MM.1S (cell line): Measurements from ENCODE around the gene ZNF410.
A peak's percentile ranks its signal among the peaks of the same experiment; 100 is the strongest.

ENCODE experiments used
- DNase-seq: peaks from one replicate; pipeline ENCODE4 v3.0.0-alpha.2; 2015
- H2AFZ ChIP-seq: fragments of 300-600 bp; sonication (generic); 2 replicates; pipeline ENCODE4 v1.6.0; 2016; ENCODE audit warnings: antibody characterized with exemption, low read length
- H3F3A ChIP-seq: fragments of 300-600 bp; sonication (generic); 2 replicates; pipeline ENCODE4 v1.6.1; 2016; ENCODE audit warnings: mild to moderate bottlenecking, antibody characterized with exemption, low read length, moderate library complexity, mixed read lengths; ENCODE audit not compliant: insufficient read depth
- H3K27ac ChIP-seq: fragments of 300-600 bp; sonication (generic); 2 replicates; pipeline ENCODE4 v1.5.1; 2016; ENCODE audit warnings: mild to moderate bottlenecking, low read length
- H3K27me3 ChIP-seq: fragments of 300-600 bp; sonication (generic); replicated peaks from 2 replicates; pipeline ENCODE4 v1.6.0; 2016; ENCODE audit warnings: low read length; ENCODE audit not compliant: insufficient read depth
- H3K36me3 ChIP-seq: fragments of 300-600 bp; sonication (generic); replicated peaks from 2 replicates; pipeline ENCODE4 v1.6.1; 2016; ENCODE audit warnings: mild to moderate bottlenecking, low read length, mixed read lengths; ENCODE audit not compliant: insufficient read depth
- H3K4me1 ChIP-seq: fragments of 300-600 bp; sonication (generic); 2 replicates; pipeline ENCODE4 v1.6.1; 2016; ENCODE audit warnings: low read length, mixed read lengths
- H3K4me2 ChIP-seq: fragments of 300-600 bp; sonication (generic); 2 replicates; pipeline ENCODE4 v1.6.0; 2016; ENCODE audit warnings: low read depth, low read length
- H3K4me3 ChIP-seq: fragments of 300-600 bp; sonication (generic); 2 replicates; pipeline ENCODE4 v1.5.1; 2016; ENCODE audit warnings: low read length, mixed read lengths
- H3K79me2 ChIP-seq: fragments of 300-600 bp; sonication (generic); 2 replicates; pipeline ENCODE4 v1.6.1; 2016; ENCODE audit warnings: mixed run types, low read length, mixed read lengths
- H3K9ac ChIP-seq: fragments of 300-600 bp; sonication (generic); 2 replicates; pipeline ENCODE4 v1.6.1; 2016; ENCODE audit warnings: low read length, mixed read lengths
- H3K9me2 ChIP-seq: fragments of 300-600 bp; sonication (generic); replicated peaks from 2 replicates; pipeline ENCODE4 v1.6.1; 2016; ENCODE audit warnings: mild to moderate bottlenecking, low read length, mixed read lengths; ENCODE audit not compliant: insufficient read depth
- H3K9me3 ChIP-seq: fragments of 300-600 bp; sonication (generic); replicated peaks from 2 replicates; pipeline ENCODE4 v1.6.1; 2016; ENCODE audit warnings: mild to moderate bottlenecking, low read length, mixed read lengths; ENCODE audit not compliant: insufficient read depth
- H4K20me1 ChIP-seq: fragments of 300-600 bp; sonication (generic); 2 replicates; pipeline ENCODE4 v1.6.1; 2016; ENCODE audit warnings: mild to moderate bottlenecking, low read length, moderate library complexity, mixed read lengths; ENCODE audit not compliant: insufficient read depth
- CTCF ChIP-seq: fragments of 300-600 bp; sonication (generic); IDR thresholded peaks from 2 replicates; pipeline ENCODE4 v1.5.1; 2016; ENCODE audit warnings: antibody characterized with exemption, low read length, mixed read lengths
- EZH2 ChIP-seq: fragments of 300-600 bp; sonication (generic); optimal IDR thresholded peaks from 2 replicates; pipeline ENCODE3; 2017; ENCODE audit warnings: low read depth, mild to moderate bottlenecking, antibody characterized with exemption, low read length, mixed read lengths
- EZH2phosphoT487 ChIP-seq: fragments of 300-600 bp; sonication (generic); IDR thresholded peaks from 2 replicates; pipeline ENCODE4 v1.6.1; 2018; ENCODE audit warnings: antibody characterized with exemption, low read length

ZNF410 gene

GRCh38 chr14:73851567-73852382 is 34.9 kb upstream of the ZNF410 start, which contains the start of gene PTGR2:
Gene PTGR2 (plus strand): TSS chr14:73851831. CDS start chr14:73858863, 7,032 bp downstream.
- peak within 1 kb of the TSS; percentile 66 for H3K4me3 ChIP-seq
- peak; percentile 59 for DNase-seq
- H3K4me2 ChIP-seq = peak within 1 kb of the TSS; percentile 69
- H3K4me1 ChIP-seq = no peaks in the 10 kb centered on the region
- peak within 1 kb of the TSS; percentile 37; the same call in 1 of the 2 replicates for H3K27ac ChIP-seq
- H3K9me3 ChIP-seq = no peaks in the 10 kb centered on the region
- H2AFZ ChIP-seq = peak within 1 kb of the TSS; percentile 87
- H3K9ac ChIP-seq = peak within 1 kb of the TSS; percentile 52
- no peaks in the 10 kb centered on the region for H3K79me2 ChIP-seq
- no peaks in the 10 kb centered on the region for H3K36me3 ChIP-seq
- H3F3A ChIP-seq = no peaks in the 10 kb centered on the region
- H4K20me1 ChIP-seq = no peaks in the 10 kb centered on the region
- H3K9me2 ChIP-seq = no peaks in the 10 kb centered on the region
- no peaks in the 10 kb centered on the region for H3K27me3 ChIP-seq
- TF ChIP-seq CTCF (no peak), EZH2phosphoT487 (no peak), EZH2 (no peak)

DNA sequence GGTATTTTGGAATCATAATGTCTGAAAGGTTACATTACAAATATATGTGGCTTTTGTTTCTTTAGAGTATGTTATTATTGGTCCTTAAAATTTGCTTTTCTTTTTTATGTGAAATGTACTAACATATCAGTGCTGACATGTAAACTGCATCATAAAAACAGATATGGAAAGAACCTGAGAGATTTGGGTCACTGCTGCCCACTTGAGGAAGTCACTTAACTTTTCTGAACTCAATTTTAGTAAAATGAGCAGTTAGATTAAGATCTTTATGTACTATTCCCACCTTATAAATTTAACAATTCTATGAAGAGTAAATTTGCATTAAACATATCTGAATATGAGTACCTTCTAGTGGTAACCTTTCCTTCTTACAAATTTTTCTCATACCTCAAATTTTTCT is 27.5 kb upstream of the ZNF410 start:
- Histone ChIP-seq H3K79me2 (no peaks in the 10 kb centered on the region), H3K36me3 (no peaks in the 10 kb centered on the region), H2AFZ (no peak overlapping the region), H3K9me3 (no peaks in the 10 kb centered on the region), H3F3A (no peaks in the 10 kb centered on the region), H3K9me2 (no peaks in the 10 kb centered on the region), H3K4me2 (no peak overlapping the region), H3K27ac (no peak overlapping the region), H3K4me1 (no peaks in the 10 kb centered on the region), H3K27me3 (no peaks in the 10 kb centered on the region), H3K9ac (no peak overlapping the region), H3K4me3 (no peak overlapping the region), H4K20me1 (no peaks in the 10 kb centered on the region)
- TF ChIP-seq EZH2phosphoT487 (no peak), EZH2 (no peak), CTCF (no peak)
- DNase-seq = no peak

- Histone ChIP-seq H3K27ac (no peak overlapping the region), H3K79me2 (no peaks in the 10 kb centered on the region), H3F3A (no peaks in the 10 kb centered on the region), H3K36me3 (no peaks in the 10 kb centered on the region), H3K4me2 (no peak overlapping the region), H2AFZ (no peak overlapping the region), H3K9me3 (no peaks in the 10 kb centered on the region), H3K27me3 (no peaks in the 10 kb centered on the region), H3K4me1 (no peaks in the 10 kb centered on the region), H4K20me1 (no peaks in the 10 kb centered on the region), H3K9me2 (no peaks in the 10 kb centered on the region), H3K9ac (no peak overlapping the region), H3K4me3 (no peak overlapping the region)
- TF ChIP-seq EZH2 = no peak
- no peak for TF ChIP-seq CTCF
- TF ChIP-seq EZH2phosphoT487 = no peak
- DNase-seq = no peak
Observed at GRCh38 chr14:73861073-73861472, 25.6 kb upstream of the ZNF410 start.
